Measurements from ENCODE around the gene BAIAP2L1.

DNA sequence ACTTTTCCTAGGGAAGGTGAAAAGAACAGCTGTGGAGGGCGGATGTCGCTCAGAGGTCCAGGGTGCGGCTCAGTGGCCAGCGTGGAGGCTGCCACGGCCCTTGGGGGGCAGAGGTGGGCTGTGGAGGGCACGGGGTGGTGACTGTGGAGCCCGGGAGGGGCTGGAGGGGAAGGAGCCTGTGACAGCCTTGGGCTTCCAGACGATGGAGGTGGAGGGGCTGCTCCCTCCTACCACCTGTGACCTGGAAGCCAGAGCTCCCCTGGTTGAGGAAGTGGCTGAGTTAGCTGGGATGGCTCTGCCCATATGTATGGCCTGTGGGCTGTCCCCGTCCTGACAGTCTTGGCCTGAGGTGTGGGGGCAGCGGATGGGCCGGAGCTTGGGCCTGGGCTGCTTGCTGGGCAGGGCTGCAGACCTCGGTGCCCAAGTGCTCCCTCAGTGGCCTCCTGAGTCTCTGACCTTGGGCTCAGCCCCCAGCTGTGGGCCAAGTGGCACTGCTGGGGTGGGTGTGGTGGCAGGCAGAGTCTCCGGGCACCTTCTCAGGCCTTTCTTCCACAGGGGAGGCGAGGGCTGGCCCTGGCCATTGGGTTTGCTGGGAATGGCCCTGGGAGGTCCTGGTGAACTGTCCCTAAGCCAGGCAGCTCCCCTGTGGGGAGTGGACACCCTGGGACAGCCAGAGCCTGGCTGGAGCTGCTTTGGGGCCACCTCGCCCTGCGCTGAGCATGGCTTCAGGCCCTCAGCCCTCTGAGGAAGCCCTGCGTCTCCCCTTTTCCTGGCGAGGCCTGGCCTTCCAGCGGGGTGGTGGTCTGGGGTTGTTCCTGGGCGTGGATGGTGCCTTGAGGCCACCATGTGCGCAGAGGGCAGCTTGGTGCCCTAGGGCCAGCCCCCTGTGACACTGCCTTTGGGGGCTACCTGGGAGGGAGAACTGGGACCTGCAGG, 115.5 kb downstream of the BAIAP2L1 start:
- TF ChIP-seq, protein P1, sequence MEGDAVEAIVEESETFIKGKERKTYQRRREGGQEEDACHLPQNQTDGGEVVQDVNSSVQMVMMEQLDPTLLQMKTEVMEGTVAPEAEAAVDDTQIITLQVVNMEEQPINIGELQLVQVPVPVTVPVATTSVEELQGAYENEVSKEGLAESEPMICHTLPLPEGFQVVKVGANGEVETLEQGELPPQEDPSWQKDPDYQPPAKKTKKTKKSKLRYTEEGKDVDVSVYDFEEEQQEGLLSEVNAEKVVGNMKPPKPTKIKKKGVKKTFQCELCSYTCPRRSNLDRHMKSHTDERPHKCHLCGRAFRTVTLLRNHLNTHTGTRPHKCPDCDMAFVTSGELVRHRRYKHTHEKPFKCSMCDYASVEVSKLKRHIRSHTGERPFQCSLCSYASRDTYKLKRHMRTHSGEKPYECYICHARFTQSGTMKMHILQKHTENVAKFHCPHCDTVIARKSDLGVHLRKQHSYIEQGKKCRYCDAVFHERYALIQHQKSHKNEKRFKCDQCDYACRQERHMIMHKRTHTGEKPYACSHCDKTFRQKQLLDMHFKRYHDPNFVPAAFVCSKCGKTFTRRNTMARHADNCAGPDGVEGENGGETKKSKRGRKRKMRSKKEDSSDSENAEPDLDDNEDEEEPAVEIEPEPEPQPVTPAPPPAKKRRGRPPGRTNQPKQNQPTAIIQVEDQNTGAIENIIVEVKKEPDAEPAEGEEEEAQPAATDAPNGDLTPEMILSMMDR (tag by site-specific recombination; IDR thresholded peaks at IDR 0.05) = no peak
- TF ChIP-seq ZSCAN30 (tag by site-specific recombination; IDR thresholded peaks at IDR 0.05) (no peak), SP2 (tag by site-specific recombination; IDR thresholded peaks at IDR 0.05) (no peak), ZNF112 (tag by site-specific recombination; IDR thresholded peaks at IDR 0.05) (no peak), ZNF10 (tag by site-specific recombination; IDR thresholded peaks at IDR 0.05) (no peak), ZNF830 (tag by site-specific recombination; IDR thresholded peaks at IDR 0.05; ENCODE audit: low read depth) (no peak), ZNF626 (tag by site-specific recombination; IDR thresholded peaks at IDR 0.05) (no peak), WT1 (tag by site-specific recombination; IDR thresholded peaks at IDR 0.05) (no peak), ZFP37 (tag by site-specific recombination; IDR thresholded peaks at IDR 0.05) (no peak)
- TF ChIP-seq, protein P2, sequence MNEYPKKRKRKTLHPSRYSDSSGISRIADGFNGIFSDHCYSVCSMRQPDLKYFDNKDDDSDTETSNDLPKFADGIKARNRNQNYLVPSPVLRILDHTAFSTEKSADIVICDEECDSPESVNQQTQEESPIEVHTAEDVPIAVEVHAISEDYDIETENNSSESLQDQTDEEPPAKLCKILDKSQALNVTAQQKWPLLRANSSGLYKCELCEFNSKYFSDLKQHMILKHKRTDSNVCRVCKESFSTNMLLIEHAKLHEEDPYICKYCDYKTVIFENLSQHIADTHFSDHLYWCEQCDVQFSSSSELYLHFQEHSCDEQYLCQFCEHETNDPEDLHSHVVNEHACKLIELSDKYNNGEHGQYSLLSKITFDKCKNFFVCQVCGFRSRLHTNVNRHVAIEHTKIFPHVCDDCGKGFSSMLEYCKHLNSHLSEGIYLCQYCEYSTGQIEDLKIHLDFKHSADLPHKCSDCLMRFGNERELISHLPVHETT (tag by site-specific recombination; IDR thresholded peaks at IDR 0.05) = no peak
- TF ChIP-seq, protein P3, sequence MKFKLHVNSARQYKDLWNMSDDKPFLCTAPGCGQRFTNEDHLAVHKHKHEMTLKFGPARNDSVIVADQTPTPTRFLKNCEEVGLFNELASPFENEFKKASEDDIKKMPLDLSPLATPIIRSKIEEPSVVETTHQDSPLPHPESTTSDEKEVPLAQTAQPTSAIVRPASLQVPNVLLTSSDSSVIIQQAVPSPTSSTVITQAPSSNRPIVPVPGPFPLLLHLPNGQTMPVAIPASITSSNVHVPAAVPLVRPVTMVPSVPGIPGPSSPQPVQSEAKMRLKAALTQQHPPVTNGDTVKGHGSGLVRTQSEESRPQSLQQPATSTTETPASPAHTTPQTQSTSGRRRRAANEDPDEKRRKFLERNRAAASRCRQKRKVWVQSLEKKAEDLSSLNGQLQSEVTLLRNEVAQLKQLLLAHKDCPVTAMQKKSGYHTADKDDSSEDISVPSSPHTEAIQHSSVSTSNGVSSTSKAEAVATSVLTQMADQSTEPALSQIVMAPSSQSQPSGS (tag by site-specific recombination; IDR thresholded peaks at IDR 0.05; ENCODE audit: low read depth) = no peak
